Subcutaneous adipose tissue (tissue), 4 donors: Measurements from ENCODE around the gene CST11. TPM values are rescaled to one million over a fixed set of nuclear protein-coding genes. Genes with fewer than 3 reads are reported as not detected.

Experiments used
- CTCF ChIP-seq: fragments of 450-650 bp; IDR thresholded peaks from one replicate; pipeline ENCODE4 v1.5.1; 2016; ENCODE audit warnings: low read depth, mild to moderate bottlenecking, control low read depth, antibody characterized with exemption, moderate library complexity
- small RNA-seq: library from RNA; depleted of rRNA; stranded (forward); fragments of <200 nt; gene quantifications from one replicate; pipeline ENCODE3, GENCODE V24; 2016
- total RNA-seq, 4 donors: library from RNA; depleted of rRNA; stranded (reverse); fragments of >200 nt; gene quantifications; one replicate each; pipeline ENCODE4 v1.1.0, GENCODE V29; 2016

CST11 gene
- total RNA-seq, 4 donors from 2014 or later: not detected

GRCh38 chr20:23409800-23410199, 42.9 kb downstream of the CST11 start:
- TF ChIP-seq CTCF: no peak

GRCh38 chr20:23408957-23409356, 43.7 kb downstream of the CST11 start:
- TF ChIP-seq CTCF: no peak

GRCh38 chr20:23407781-23408464, 44.8 kb downstream of the CST11 start:
- TF ChIP-seq CTCF: no peak

- TF ChIP-seq CTCF: no peak
Measured at GRCh38 chr20:23406880-23407279, 45.8 kb downstream of the CST11 start.

GRCh38 chr20:23404196-23404595, 48.5 kb downstream of the CST11 start:
- no peak for TF ChIP-seq CTCF

- TF ChIP-seq CTCF: no peak
Measured at GRCh38 chr20:23403751-23404150, 48.9 kb downstream of the CST11 start.

GRCh38 chr20:23401051-23401450, 51.6 kb downstream of the CST11 start:
- TF ChIP-seq CTCF: no peak

Small RNAs within 50 kb of the gene (small RNA-seq; reads per million reads assigned to genes)
- 0.49 reads per million for gene RF00019

Other genes starting within 250 kb of the CST11 start
- 10 to 100 TPM; 19.8 to 23.8 (median 21.9) TPM for gene NXT1, start 102.1 kb downstream of the CST11 start, total RNA-seq
- 10 to 100 TPM in 3 of 4 donors, 1 to 10 TPM in 1; 9.2 to 17.2 (median 11.1) TPM for gene GZF1, start 90.7 kb downstream of the CST11 start, total RNA-seq
- gene NAPB, start 31.4 kb downstream of the CST11 start, total RNA-seq: 10 to 100 TPM; 12.4 to 15.6 (median 13.6) TPM
- gene CSTL1, start 13.2 kb downstream of the CST11 start, total RNA-seq: not detected
- not detected for gene CST8, start 38.2 kb upstream of the CST11 start, total RNA-seq
- not detected for gene CST9L, start 115.6 kb upstream of the CST11 start, total RNA-seq
- not detected for gene CST9, start 153.0 kb upstream of the CST11 start, total RNA-seq
- 1,000 to 10,000 TPM in 3 of 4 donors, 100 to 1,000 TPM in 1; 987 to 1,957 (median 1,358) TPM for gene CST3, start 185.1 kb upstream of the CST11 start, total RNA-seq
- gene CST4, start 236.2 kb upstream of the CST11 start, total RNA-seq: not detected